Stimulated activated CD4-positive, alpha-beta T cell treated with anti-CD3 and anti-CD28 coated beads, TNF-alpha, amount 100 ng/mL, for 4 hours (primary cell): ENCODE results near the gene PFKFB4.
A peak's percentile ranks its signal among the peaks of the same experiment; 100 is the strongest.
"Not testable (repeated sequence)": the region's sequence is repeated elsewhere in the genome, so short reads cannot be mapped to it uniquely, and the experiment has no call there.

Experiments used
- DNase-seq, 3 experiments: peaks; one replicate each; pipeline ENCODE4 v3.0.0-alpha.2; 2020; ENCODE audit warnings: low read depth in 3 of 3

Gene PFKFB4

DNA sequence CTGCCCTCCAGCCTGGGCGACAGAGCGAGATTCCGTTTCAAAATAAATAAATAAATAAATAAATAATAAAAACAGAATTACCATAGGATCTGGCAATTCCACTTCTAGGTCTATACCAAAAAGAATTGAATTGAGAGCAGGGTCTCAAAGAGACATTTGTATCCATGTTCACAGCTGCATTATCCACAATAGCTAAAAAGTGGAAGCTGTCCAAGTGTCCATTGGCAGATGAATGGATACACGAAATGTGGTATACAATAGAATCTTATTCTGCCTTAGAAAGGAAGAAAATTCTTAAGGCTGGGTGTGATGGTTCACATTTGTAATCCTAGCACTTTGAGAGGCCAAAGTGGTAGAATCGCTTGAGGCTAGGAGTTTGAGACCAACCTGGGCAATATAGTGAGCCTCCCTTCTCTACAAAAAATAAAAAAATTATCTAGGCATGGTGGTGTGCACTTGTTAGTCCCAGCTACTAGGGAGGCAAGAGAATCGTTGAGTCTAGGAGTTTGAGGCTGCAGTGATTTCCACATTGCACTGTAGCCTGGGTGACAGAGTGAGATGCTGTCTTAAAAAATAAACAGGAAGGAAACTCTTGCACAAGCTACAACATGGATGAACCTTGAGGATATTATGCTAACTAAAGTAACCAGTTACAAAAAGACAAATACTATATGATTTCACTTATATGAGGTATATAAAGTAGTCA, 24.2 kb downstream of the PFKFB4 start:
- no peak for DNase-seq

DNA sequence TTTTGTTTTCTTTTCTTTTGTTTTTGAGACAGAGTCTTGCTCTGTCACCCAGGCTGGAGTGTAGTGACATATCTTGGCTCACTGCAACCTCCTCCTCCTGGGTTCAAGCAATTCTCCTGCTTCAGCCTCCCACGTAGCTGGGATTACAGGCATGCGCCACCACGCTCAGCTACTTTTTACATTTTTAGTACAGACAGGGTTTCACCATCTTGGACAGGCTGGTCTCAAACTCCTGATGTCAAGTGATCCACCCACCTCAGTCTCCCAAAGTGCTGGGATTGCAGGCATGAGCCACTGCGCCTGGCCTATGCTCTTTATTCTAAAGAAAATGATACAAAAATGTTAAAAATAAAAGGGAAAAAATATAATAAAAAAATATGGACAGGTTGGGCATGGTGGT, 25.9 kb downstream of the PFKFB4 start:
- DNase-seq: not testable (repeated sequence)

DNA sequence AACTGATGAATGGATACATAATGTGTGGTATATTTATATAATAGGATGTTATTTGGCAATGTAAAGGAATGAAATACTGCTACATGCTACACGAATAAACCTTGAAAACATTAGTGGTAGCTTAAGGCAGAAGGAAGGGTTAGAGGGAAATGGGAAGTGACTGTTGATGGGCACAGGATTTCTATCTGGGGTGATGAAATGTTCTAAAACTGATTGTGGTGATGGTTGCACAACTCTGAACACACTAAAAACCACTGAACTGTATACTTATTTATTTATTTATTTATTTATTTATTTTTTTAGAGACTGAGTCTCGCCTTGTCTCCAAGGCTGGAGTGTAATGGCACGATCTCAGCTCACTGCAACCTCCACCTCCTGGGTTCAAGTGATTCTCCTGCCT, 27.8 kb downstream of the PFKFB4 start:
- DNase-seq: no peak

DNA sequence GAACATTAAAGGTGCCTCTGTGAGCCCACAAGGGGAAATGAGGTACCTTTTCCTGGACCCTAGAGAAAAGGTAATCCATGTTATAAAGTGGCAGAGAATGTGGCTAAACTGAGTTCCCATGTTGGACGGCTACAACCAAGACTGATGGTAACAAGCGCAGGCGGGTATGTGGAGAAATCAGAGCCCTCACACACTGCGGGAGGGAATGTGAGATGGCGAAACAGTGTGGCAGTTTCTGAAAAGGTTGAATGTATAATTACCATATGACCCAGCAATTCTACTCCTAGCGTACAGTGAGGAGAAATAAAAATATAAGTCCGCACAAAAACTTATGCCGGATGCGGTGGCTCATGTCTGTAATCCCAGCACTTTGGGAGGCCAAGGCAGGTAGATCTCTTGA, 28.6 kb downstream of the PFKFB4 start:
- no peak for DNase-seq

DNA sequence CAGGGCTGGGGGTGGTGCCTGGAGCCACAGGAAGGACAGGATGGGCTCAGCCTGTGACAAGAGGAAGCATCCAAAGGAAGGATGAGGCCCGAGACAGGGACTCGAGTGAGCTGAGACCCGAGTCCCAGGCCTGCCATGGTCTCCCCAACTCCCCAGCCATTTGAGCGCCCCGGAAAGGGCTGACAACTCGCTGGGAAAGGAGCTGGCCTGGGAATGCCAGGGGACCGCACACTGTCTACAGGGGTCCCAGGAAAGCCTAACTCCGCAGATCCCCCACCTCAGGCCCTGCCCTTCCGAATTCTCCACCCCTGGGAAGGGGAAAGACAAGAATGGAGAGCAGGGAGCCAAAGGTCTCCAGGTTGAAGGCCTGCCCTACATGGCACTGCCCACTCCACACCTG, 31.6 kb downstream of the PFKFB4 start:
- DNase-seq: no peak

DNA sequence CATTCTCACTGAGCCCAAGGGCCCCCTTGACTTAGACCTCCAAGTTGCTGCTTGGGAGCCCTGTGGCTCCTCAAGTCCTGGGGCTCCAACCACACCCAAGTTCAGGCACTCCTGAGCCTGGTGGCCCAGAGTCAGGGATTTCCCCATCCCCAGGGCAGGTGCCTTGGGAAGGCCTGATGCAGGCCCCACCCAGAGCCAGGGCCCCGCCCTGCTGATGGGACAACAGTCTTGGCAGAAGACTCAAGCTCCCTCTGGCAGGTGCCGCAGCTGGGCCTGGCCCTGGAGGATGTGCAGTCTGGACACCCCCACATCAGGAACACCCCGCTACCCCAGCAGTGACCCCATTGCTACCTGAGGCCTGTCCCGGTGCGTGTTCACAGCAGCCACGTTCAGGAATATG, 35.0 kb downstream of the PFKFB4 start:
- no peak for DNase-seq

DNA sequence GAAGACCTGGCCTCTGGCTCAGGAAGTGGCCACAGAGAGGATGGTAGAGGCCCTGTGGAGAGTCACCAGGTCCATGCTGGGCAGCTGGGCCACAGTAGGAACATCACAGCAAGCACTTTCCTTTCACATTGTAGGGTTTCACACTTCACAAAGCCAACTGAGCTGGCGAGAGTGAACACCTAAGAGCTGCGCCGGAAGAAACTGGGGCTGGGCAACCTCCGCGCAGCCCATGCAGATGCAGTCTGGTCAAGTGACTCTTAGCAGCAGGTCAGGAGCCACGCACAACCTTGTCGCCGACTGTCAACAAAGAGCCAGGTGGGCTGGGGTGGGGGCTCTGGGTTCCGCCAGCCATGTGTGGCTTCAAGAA, 37.3 kb downstream of the PFKFB4 start:
- DNase-seq: no peak

DNA sequence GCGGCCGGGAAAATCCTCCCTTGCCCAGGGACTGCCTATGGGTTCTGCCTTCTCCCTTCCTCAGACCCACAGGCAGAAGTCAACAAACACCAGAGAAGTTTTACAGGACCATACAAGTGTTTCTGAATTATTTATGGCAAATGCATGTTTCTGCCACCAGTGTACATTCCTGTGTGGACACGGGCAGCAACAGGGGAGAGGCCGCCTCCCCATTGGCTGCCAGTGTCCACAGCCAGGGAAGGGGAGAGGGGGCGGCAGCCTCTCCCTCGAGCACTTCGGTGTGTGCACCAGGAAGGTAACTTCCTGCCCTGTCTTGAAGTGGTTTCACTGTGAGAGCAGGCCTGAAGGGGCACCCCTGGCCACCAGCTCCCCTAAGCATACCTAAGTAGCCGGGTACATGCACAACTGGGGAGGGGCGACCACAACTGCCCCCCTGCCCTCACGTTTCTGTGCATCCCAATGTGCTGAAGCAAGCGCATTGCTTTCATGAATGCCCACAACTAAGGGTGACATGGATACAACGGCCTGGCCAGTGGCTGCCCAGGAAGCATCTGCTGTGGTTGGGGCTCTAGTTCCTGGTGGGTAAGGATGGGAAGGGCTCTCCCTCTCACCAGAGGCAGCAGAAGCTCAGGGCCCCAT, 37.8 kb downstream of the PFKFB4 start:
- DNase-seq: no peak

DNA sequence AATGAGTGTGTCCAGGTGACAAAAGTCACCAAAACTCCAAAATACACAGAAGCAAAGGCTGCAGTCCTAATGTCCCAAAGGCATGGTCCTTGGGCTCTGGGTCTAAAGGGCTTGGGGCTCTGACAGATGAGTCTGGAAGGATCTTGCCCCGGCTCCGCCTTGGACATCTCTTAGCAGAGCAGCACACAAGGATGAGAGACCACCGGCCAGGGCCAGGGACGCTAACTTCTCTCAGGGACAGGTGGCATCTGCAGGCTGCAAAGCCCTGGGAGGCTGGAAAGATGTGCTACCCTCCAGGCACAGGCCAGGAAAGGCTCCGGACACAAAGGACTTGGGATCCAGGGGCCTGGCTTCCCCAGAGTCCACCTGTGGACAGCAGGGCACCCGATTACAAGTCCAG, 38.5 kb downstream of the PFKFB4 start:
- DNase-seq: no peak

DNA sequence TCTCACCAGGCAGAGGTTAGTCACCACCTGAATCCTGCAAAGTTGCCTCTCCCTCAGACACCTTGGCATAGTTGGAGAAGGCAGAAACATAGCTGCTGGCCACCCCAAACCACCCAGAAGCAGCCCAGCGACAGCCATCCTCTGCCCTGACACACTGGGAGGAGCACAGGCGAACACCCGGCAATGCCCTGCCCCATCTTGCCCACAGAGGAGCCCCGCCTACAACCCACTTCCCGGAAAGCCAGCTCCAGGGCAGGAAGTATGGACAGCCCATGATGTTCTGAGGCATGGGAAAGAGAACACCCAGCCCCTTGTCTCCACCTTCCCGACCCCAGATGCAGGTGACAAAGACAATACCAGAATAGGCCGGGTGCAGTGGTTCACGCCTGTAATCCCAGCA, 40.0 kb downstream of the PFKFB4 start:
- DNase-seq: no peak

DNA sequence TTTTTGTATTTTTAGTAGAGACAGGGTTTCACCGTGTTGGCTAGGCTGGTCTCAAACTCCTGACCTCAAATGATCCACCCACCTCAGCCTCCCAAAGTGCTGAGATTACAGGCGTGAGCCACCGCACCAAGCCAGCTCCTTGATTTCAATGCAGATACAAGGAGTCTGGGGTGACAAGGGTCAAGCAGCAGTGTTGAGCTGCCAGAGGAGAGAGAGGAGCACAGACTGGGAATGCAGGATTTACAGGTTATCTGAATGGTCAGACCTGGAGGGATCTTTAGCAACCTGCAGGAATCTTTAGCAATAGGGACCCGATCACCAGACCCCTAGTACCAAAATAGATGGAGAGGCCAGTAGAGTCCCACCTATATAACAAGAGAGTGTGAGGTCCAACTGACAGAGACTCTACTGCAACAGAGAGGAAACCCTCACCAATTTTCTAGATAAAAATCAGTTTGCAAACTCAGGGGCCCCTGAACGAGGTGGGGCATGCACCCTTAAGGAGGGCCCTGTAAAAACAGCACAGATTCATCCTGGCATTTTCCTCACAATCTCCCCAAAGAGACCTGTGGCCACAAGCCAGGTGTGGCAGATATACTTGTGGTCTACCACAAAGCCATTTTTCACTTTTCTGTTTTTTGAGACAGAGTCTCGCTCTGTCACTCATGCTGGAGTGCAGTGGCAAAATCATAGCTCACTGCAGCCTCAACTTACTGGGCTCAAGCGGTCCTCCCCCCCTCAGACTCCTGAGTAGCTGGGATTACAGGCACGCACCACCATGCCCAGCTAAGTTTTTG, 42.0 kb downstream of the PFKFB4 start:
- no peak for DNase-seq

DNA sequence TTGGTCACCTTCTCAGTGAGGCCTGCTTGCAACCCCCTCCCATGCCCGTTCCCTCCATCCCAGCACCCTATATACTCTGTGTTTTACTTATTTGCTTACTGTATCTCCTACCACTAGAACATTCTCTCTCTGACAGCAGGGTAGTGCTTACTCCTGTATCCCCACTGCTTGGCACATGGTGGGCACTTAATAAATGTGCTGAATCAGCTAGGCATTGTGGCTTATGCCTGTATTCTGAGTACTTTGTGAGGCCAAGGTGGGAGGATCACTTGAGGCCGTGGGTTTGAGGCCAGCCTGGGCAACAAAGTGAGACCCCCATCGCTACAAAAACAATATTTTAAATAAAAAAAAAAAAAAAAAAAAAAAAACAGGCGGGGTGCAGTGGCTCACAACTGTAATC, 45.1 kb downstream of the PFKFB4 start:
- no peak for DNase-seq

DNA sequence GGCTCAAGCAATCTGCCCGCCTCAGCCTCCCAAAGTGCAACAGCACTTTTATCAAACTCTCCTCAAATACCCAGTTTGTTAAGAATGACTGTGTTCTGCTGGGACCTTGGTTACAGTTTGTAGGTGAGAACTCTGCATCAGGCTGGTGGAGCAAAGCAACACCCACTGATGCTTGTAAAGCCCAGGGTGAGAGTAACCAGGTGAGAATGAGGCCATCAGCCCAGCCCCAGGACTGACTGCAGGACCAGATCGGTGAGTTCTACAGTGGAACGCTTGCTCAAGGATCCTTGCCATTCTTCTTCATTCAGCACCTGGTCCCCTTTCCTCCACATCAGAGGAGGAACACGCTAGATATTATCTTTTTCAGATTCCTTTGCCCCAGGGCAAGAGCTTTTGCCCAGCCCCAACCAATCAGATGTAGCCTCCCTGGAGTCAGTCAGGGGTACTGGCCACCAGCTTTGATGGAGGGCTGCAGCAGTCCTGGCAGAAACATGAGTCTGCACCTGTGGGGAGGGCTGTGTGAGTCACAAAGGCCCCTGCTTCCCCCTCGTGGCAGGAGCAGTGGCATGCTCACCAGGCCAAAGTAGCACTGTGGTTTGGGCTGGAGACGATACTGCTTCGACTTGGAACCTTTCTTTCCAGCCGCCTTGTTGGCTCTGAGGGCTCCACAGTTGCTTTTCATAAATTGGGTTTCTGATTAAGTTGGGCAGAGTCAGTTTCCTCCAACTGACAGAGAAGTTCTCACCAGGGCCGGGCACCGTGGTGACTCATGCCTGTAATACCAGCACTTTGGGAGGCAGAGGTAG, 49.1 kb downstream of the PFKFB4 start:
- DNase-seq: peak; percentile 36 to 58 (median 57)

DNA sequence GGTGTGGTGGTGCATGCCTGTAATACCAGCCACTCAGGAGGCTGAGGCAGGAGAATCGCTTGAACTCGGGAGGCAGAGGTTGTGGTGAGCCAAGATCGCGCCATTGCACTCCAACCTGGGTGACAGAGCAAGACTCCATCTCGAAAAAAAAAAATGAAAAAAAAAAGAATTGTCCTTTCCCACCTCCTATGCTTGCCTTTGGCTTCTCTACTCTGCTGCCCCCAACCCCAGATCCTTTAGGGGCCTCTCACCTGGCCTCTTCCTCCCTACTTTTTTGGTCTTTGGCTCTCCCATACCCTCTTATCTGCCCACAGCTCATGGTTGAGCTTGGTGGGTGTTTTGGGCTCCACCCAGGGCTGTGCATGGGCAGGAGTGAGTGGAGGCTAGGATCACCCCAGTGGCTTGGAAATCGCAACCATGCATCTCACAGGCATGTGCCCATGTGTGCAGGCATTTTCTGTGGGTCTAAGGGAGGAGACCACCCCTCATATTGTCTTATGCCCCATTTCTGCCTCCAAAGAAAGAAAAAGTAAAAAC, 50.6 kb downstream of the PFKFB4 start:
- no peak for DNase-seq

DNA sequence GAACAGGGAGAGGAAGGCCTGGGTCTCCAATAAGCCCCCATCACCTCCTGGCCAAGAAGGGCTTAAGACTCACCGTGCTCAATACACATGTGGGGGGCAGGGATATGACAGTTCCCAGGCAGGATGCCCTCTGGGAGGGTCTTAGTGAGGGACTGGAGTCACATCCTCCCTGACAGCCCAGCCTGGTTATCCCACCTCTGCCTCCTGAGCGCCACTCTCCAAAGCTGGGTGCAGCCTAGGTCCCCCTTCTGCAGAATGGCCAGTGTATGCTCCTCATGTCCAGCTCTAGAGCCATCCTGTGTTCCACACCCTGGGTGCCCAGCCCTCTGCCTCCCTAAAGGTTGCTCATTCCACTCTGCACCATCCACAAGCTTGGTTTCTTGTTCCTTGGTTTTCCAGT, 51.5 kb downstream of the PFKFB4 start:
- DNase-seq: no peak

DNA sequence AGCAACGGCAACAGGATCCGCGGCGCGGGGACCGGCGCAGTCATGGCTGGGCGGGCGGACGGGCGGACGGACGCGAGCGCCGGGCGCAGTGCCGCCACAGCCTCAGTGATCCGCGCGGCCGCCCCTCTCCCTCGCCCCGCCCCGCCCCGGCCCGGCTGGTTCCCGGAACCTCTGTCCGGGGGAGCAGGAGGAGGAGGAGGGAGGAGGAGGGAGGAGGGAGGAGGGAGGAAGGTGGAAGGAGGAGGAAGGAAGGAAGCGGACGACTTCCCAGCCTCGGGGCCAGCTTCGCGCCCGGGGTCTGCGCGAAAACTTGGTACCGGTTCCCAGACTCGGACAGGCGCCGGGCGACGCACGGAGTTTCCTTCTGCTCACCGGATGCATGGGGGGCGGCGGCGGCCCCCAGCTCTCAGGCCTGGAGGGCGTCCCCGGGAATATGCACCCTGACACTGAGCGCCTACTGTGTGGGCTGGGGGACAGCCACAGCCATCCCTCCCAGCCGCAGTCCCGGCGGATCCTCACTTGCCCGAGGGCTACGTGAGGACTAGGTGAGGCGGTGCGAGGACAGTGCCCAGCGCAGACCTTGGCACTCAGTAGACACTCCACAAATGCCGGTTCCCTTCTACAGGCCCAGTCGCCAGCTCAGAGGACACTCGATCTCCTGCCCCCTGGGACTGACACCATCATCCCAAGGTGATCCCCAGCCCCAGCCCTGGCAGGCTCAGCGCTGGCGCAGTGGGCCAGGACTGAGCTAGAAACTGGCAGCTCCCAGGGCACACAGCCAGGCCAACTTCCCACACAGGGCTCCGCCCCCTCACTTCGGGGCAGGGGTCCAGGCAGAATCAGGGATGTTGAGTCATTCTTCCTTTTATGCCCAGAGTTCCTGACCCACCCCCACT, 52.3 kb downstream of the PFKFB4 start, which contains the start of gene SHISA5:
SHISA5 (minus strand) TSS at position 124 of the 896 bp plus-strand sequence; CDS start at position 44, 80 bp downstream.
- DNase-seq: peak in 2 of 3 experiments; percentile 26 to 43

DNA sequence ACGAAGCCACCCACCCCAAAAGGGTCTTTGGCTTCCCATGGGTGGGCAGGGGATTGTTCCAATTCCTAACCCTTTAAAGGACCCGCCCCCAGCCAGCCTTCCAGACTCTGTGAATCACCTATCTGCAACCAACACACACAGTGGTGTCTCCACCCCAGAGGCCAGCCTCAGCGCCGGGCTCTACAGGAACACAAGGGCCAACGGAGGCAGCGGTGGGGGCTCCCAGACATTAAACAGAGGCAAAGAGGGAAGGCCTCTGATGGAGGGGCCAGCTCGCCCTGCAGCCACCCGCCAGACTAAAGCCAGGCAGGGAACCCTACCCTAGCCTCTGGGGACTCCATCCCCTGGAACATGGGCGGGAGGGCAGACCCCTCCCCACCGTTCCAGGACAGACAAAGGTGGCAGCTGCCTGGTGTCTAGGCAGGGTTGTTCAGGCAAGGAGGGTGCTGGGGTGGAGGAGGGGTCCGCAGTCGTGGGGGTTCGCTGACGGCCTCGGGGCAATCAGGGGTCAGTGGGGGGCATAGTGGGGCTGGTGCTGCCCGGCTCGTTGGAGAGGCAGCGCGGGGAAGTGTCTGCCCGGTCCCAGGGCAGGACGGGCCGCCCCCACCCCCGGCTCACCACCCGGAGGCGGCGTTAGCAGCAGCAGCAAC, 53.1 kb downstream of the PFKFB4 start:
- DNase-seq: no peak

DNA sequence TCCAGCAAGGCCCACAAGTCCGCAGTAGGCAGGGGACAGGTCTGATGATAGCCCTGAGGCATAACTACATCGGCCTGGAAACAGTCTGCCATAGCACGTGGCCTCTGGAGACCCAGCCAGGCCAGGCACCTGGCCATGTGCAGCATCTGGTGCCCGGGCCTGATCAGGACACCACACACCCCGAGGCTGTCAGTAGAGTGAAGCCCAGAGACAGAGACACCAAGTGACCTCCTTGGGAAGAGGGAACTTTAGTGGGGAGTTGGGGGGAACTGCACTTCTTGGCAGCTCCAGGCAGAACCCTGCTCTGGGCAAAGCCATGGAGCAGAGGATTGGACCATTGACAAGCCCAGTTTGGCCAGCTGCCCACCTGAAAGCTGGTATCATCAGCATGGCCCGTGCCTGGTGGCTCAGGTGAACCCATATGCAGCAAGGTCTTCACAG, 53.9 kb downstream of the PFKFB4 start:
- DNase-seq: no peak

DNA sequence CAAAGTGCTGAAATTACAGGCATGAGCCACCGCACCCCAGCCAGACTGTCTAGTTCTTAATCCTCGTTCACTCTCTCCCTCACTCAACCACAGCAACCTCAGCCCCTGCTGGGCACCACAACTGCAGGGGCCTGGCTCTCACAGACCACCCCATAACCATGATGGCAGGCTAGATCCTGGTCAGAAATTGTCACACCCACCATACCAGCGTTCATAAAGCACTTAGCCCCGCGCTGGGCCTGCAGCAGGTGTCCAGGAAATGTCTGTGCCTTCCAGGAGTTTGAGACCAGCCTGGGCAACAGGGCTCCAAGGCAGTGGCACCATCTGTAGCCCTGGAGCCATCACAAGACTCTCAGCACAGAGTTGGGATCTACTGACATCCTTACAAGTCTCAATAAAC, 54.5 kb downstream of the PFKFB4 start:
- DNase-seq: no peak

DNA sequence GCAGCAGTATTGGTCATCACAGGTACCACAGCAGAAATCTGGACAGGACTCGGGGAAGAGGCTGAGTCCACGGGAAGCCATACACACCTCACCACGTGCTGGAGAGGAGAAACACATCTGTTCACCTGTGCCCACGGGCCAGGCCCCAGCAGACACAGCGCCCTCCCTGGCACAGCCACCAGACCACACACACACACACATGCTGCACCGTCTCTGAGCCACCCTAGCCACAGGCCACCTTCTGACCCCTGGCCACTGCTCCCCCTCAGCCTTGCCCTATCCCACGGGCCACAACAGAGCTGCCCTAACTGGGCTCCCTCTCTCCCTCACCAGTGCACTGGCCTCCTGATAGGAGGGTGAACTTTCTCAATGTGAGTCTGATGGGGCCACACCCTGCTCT, 55.4 kb downstream of the PFKFB4 start:
- DNase-seq: no peak
